HG03439 (cell line): ENCODE measurements around the gene USB1.

Experiments
- ATAC-seq: cut with Tn5 transposase; IDR thresholded peaks from one replicate; pipeline ENCODE4 v1.9.1; 2021; ENCODE audit warnings: mild to moderate bottlenecking, moderate library complexity; ENCODE audit not compliant: unreplicated experiment

The USB1 gene

DNA sequence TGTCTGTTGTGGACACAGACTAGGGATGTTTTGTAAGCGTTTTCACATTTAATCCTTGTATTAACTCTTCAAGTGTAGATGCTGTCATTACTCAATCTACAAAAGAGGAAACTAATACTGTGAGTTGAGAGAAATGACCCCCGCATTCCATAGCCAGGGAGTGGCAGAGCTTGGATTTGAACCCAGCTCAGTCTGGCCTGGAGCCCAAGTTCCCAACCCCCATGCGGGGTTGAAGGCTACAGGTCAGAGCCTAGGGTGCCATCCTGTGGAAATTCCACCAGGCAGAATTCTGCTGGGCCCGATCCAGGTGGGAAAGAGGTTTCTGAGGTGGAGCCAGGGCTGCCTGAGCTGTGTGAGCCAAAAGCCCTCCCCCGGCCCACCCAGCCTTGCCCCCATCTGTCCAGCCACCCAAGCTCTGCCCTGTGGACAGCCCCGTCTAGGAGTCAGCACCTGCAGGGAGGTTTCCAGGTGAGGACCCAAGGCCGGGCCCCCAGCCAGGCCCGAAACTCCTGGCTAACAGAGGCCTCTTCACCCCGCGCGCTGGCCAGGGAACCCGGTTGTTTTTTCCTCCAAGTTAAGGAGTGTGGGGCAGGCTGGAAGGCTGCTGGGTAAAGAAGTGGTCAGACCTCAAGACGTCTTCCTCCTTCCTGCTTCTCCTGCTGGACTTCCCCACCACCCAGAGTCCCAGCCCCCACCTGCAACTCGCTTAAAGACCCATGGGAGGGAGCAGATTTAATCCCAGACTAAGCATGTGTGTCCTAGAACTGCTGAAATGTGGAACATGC, 30.0 kb downstream of the USB1 start:
- no peak for ATAC-seq

GRCh38 chr16:58032710-58033293, 31.6 kb downstream of the USB1 start:
- ATAC-seq = no peak

DNA sequence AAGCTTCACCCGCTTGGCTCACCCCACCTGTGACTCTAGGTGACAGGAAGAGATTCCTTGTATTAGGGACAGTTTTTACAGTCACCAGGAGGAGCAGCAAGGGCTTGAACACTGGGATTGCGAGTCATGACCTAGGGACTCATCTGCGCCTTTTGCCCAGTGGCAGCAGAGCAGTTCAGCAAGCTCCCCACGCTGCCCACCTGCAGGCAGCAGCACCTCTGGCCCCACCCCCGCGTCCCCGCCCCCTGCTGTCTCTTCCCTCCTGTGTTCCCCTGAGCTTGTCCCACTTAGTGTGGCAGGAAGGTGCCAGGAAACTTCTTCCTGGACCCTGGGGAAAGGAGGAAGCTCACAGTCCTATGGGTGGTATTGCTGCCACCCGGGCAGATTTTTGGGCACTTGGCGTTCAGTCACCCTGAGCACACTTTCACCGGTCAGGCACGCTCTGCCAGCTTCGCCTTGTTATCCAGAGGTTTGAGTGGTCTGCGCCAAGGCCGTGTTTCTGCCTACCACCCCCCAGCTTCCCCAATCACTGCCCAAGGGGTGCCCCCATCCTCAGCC, 33.0 kb downstream of the USB1 start:
- no peak for ATAC-seq

- no peak for ATAC-seq
Observed at GRCh38 chr16:58034774-58035173, 33.6 kb downstream of the USB1 start.

DNA sequence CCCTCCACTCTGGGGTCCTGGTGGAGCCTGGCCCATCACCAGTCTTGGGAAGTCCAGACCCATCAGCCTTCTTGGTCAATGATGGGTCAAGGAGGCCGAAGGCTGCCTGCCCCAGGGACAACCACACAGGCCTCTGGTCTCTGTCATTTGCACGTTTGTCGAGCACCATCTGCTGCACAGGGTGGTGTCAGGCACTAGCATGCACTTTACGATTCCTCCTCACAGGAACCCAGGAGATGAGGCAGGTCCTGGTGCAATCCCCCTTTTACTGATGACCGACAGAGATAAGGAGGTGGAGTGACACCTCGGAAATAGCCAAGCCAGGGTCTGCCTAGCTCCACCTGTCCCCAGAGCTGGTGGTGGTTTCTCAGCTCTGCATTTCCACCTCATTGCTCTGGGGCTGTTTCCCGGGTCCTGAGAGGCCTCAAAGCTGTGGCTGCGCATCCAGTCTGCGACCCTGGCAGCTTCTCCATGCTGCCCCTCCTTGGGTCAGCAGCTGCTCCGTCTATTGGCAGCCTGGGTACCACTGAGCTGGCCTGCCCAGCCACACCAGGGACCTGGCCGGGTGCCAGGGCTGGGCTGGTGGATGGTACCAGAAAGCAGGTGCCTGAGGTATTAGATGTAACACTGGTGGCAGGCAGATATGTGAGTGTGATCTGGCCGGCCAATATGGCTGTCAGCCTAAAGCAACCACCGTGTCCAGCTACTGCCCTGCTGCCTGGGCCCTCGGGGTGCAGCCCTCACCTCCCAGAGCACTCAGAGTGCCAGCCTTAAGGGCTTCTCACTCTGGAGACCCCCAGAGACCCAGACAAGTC, 34.4 kb downstream of the USB1 start:
- ATAC-seq = no peak

DNA sequence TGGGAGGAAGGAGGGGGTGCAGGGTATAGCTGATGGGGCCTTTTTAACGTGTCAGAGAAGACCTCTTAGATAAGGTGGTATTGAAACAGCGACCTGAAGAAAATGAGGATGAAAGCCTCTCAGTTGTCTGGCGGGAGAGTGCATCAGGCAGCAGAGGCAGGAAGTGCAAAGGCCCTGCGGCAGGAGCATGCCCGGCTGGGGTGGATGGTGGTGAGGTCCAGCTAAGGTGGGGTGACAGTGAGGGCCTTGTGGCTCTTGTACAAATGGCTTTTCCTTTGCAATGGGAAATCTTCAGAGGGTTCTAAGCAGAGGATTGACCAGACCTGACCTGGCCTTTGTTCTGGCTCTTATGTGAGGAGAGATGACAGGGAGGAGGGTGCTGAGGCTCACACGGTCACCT, 35.7 kb downstream of the USB1 start:
- no peak for ATAC-seq

DNA sequence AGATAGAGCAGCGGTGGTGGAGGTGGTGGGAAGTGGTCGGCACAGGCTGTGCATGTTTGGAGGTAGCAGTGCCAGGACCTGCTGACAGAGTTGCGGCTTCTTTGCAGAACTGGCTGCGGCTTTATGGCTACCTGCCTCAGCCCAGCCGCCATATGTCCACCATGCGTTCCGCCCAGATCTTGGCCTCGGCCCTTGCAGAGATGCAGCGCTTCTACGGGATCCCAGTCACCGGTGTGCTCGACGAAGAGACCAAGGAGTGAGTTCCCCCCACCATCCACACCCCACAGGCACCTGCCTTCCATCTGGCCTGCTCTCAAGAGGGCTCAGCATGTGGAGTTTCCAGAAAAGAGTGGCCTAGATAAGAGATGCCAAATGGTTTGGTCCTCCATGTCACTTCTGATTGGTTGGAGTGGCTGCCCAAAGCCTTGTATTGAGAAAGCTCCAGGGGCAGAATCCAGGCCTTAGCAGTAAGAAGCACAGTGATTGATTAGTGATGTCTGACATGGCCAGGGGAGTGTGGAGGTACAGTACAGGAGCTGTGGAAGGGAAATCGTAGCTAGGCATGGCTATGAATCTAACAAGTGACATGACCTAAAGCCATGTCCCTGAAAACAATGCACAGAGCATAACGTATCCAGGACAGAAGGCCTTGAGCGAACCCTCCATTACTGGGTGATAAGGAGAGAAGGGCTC, 36.3 kb downstream of the USB1 start:
- ATAC-seq = no peak

DNA sequence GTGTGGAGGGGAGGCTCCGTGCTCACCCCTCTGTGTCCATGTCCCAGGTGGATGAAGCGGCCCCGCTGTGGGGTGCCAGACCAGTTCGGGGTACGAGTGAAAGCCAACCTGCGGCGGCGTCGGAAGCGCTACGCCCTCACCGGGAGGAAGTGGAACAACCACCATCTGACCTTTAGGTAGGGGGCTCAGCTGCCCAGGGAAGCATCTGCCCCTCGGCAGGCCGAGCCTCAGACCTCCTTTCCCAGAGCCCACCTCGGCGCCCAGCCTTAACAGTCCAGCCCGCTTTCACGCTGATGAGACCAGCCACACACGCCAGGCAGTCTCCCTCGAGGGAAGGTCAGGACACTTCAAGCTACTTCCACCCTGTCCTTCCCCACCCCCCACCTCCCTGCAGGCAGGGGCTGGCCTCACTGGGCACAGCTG, 37.0 kb downstream of the USB1 start:
- no peak for ATAC-seq

DNA sequence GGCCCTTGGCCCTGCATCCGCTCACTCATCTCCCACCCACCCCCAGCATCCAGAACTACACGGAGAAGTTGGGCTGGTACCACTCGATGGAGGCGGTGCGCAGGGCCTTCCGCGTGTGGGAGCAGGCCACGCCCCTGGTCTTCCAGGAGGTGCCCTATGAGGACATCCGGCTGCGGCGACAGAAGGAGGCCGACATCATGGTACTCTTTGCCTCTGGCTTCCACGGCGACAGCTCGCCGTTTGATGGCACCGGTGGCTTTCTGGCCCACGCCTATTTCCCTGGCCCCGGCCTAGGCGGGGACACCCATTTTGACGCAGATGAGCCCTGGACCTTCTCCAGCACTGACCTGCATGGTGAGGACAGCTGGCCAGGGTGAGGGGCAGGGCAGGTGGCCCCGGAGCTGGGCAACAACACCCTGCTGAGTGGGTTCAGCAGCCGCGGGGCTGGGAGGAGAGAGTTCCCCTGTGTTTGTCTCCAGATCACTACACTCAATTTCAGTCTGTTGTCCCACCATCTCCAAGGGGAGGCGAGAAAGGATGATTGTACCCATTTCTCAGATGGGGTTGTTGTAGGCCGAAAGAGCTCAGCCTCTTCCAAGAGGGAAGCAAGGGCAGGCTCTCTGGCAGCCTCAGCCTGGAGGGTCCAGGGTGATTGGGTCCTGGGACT, 38.8 kb downstream of the USB1 start:
- no peak for ATAC-seq

DNA sequence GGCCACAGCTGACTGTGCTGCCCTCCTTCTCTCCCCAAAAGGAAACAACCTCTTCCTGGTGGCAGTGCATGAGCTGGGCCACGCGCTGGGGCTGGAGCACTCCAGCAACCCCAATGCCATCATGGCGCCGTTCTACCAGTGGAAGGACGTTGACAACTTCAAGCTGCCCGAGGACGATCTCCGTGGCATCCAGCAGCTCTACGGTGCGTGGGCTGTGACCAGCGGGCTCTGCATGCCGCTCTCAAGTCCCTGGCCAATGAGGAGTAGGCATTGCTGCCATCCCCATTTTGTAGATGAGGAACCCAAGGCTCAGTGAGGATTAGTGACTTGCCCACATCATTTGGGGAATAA, 39.3 kb downstream of the USB1 start:
- ATAC-seq = no peak

DNA sequence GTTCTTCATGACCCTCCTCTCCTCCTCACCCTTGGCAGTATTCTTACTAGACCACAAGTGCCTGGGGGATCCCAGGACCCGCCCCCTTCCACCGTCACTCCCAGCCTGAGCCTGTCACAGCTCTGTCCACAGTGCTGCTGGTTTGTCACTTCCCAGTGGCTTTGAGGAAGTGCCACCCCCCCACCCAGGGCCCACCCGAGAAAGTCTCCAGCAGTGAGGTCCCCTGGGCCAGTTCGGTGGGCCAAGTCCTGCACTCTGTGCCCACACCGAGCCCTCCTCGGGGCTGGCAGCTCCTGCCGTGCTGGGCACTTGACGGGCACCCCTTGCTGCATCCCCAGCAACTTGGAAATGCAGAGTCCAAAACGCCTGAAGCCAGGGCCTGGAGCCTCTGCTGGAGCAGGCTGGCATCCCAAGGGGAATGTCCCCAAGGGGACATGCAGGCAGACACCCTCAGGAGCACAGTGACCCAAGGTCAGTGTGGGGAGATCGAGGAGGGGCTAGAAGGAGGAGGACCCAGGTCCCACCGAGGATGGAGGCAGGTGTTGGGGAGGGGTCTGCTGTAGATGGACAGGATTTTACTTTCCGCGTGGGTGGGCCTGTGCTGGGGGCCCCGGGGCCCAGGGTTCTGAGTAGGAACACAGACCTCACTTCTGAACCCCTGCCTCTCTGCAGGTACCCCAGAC, 39.9 kb downstream of the USB1 start:
- no peak for ATAC-seq

DNA sequence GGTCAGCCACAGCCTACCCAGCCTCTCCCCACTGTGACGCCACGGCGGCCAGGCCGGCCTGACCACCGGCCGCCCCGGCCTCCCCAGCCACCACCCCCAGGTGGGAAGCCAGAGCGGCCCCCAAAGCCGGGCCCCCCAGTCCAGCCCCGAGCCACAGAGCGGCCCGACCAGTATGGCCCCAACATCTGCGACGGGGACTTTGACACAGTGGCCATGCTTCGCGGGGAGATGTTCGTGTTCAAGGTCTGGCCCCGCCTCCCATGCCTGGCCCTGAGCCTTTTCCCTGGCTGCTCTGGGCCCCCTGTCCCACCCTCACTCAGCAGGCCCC, 40.4 kb downstream of the USB1 start:
- no peak for ATAC-seq

- ATAC-seq = no peak
Observed at GRCh38 chr16:58042001-58042885, 41.0 kb downstream of the USB1 start.

GRCh38 chr16:58042886-58043515, 41.8 kb downstream of the USB1 start:
- ATAC-seq = no peak

DNA sequence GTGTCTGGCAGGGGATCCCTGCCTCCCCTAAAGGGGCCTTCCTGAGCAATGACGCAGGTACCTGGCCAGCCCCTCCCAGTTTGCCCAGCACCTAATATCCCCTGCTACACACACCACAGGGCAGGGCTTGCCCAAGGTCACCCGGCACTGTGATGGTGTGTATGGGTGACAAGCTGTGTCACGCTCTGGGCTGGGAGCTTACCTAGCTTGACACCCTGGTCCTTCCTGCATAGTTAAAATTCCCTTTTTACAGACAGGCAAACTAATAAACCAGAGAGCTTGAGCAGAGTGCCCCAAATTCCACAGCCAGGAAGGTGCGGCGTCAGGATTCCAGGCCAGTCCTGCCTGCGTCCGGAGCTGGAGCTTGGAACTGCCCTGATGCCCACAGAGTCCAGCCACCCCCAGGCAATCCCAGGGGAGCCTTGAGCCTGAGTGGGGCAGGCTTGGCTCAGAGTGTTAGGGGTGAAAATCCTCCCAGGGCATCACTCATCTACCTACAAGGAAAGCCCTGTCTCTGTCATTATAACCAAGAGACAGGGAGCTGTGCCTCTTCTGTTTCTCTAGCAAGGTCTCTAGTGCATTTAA, 42.5 kb downstream of the USB1 start:
- ATAC-seq = no peak

DNA sequence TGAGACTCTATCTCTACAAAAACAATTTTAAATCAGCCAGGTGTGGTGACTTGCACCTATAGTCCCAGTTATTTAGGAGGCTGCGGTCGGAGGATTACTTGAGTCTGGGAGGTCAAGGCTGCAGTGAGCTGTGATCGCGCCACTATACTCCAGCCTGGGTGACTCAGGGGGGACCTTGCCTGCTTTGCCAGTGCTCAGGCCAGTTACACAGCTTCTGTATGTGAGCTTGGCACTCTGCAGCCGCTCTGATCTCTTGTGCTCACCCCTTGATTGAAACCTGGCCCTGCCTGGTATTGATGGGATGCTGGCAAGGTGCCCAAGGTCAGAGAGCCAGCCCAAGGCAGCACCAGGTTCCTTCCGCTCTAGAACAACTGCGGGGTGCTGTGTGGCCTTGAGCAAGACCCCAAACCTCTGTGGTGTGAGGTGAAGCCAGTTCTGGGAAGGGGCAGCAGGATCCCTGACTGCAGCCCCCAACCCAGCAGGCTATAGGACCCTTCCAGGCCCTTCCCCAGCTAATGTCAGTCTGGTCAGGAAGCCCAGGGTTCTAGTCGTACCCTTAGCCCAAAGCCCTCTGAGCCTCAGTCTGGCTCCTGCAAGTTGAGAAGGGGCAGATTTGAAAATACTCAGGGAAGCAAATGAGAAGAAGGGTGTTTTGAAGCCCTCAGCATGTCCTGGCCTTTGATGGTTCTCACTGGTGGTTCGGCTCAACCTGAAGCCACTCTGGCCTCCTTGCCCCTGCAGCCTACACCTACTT, 43.2 kb downstream of the USB1 start:
- ATAC-seq = no peak

DNA sequence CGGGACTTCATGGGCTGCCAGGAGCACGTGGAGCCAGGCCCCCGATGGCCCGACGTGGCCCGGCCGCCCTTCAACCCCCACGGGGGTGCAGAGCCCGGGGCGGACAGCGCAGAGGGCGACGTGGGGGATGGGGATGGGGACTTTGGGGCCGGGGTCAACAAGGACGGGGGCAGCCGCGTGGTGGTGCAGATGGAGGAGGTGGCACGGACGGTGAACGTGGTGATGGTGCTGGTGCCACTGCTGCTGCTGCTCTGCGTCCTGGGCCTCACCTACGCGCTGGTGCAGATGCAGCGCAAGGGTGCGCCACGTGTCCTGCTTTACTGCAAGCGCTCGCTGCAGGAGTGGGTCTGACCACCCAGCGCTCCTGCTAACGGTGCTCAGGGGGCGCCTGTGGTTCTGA, 43.9 kb downstream of the USB1 start:
- ATAC-seq = no peak
